HG03135 (cell line): ENCODE measurements around the gene NR6A1.

Experiments
- ATAC-seq: cut with Tn5 transposase; IDR thresholded peaks from one replicate; pipeline ENCODE4 v1.9.1; 2021; ENCODE audit warnings: mild to moderate bottlenecking, moderate library complexity; ENCODE audit not compliant: unreplicated experiment

NR6A1 gene

DNA sequence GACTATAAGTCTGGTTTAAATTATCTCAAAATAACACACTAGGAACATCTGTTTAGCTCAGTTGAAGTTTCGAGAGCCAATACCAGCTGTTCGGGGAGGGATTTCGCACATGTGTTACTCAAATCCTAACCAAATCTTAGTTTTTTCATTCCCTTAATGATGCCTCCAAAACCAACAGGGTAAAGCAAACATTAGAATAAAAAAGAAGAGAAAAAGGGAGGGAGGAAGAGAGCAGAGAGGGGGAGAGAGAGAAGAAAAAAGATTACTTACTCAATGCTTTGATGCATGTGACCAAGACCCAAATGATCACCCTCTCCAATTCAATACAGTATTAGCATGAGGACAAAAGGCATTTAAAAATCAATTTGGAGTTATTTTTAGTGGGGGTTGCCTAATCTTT lies 177.9 kb downstream of the NR6A1 start:
- ATAC-seq, result no peak

DNA sequence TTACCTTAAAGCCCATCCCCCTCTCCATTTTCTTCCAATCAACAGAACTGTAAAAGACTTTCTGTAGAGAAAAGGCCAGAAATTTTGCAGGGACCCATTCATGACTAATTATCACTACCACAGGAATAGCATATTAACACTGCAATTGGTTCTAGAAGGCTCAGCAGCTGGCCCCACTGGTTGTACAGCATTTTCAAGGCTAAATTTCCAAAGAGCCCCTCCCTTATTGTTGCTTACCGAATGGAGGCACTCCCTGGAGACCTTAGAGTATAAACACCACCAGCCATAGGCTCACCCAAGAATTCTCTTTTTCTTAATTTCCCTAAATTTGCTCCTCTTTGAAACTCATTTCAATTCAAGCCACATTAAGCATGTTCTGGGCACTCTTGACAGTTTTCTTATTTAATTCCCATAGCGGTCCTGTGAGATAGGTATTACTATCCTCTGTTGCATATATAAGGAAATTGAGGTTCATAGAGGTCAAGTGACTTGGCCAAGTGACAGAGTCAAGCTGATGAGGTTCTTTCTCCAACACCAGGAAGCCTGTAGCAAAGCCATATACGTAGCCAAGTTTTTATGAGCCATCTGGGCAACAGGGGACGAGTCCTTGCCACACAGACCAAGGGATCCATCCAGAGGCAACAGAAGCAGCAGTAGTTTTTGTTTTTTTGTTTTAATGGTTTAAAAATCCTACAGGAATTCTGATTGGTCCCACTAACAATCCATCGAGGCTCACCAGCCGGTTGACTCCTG lies 180.0 kb downstream of the NR6A1 start:
- ATAC-seq, result no peak

DNA sequence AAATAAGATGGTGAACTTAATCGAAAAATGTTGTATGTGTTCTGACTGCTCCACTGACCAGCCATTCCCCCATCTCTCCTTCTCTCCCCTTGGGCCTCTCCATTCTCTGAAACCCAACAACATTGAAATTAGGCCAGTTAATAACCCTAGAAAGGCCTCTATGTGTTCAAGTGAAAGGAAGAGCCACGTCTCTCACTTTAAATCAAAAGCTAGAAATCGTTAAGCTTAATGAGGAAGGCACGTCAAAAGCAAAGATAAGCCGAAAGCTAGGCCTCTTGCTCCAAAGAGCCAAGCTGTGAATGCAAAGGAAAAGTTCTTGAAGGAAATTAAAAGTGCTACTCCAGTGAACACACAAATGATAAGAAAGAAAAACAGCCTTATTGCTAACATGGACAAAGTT lies 186.5 kb downstream of the NR6A1 start:
- no peak for ATAC-seq

DNA sequence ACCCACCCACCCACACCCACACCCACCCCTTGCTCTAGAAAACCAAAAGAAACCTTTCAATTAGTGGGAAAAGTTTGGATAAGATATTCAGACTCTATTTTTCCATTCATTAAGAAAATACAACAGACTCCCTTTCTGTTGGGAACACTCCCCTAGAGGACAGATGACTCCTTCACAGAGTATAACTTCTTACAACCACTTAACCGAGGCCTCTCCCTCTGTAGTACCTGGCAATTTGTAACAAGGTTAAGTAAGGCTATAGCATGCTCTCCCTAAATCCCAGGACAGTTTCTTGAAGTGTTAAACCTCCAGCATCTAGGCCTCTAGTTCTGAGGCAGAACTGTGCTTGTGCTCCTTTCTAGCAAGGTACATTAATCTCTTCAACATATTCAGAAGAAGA lies 188.0 kb downstream of the NR6A1 start:
- no peak for ATAC-seq

DNA sequence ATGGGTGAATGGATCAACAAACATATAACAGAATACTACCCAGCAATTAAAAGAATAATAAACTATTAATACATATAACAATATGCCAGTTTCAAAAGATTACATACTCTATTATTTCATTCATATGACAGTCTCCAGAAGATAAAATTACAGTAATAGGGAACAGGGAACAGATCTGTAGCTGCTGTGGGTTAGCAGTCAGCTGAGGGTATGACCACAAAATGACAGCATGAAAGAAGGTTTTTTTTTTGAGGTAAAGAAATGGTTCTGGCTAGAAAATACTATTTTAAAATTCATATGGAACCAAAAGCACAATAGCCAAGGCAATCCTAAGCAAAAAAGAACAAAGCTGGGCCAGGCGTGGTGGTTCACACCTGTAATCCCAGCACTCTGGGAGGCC lies 190.9 kb downstream of the NR6A1 start:
- ATAC-seq, result no peak

DNA sequence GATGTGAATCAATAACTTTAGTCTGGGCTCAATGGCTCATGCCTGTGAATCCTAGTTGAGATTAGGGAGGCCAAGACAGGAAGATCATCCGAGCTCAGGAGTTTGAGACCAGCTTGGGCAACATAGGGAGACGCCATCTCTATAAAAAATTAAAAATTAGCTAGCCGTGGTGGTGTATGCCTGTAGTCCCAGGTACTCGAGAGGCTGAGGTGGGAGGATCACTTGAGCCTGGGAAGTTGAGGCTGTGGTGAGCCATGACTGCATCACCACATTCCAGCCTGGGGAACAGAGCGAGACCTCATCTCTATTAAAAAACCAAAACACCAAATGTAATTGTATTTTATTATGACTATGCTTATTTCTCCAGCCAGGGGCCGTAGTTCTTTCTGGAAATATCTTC lies 194.4 kb downstream of the NR6A1 start:
- no peak for ATAC-seq

DNA sequence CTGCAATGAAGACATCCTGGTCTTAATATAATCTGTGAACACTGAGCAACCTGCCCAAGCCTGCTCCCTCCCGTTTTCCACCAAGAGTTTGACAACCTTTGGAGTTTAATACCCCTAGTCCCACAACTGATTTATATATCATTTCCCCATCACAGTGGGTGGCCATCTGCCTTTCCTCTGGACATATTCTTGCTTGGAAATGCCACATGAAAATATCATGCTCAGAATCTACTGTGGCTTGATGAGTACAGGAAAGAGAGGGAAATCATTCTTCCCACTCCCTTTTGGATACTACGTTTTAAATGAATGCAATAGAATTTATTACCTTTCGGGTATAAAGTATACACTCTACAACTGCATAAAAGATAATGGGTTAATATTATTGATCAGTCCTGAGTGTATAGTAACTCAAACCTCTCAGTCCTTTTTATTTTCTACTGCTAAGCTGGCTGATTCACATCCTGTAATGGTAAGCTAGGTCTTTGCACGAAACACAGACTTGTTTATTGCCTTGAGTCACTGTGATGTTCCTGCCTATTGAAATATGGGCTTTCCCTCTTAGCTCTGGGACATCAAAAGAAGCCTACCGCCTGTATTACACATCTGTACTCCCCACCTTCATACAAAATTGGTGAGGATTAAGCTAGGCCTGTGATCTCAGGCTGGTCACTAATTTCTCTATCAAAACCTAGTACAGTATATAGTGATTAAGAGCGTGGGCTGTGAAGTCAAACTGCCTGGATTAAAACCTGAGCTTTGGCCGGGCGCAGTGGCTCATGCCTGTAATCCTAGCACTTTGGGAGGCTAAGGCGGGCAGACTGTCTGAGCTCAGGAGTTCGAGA lies 196.4 kb downstream of the NR6A1 start:
- no peak for ATAC-seq

DNA sequence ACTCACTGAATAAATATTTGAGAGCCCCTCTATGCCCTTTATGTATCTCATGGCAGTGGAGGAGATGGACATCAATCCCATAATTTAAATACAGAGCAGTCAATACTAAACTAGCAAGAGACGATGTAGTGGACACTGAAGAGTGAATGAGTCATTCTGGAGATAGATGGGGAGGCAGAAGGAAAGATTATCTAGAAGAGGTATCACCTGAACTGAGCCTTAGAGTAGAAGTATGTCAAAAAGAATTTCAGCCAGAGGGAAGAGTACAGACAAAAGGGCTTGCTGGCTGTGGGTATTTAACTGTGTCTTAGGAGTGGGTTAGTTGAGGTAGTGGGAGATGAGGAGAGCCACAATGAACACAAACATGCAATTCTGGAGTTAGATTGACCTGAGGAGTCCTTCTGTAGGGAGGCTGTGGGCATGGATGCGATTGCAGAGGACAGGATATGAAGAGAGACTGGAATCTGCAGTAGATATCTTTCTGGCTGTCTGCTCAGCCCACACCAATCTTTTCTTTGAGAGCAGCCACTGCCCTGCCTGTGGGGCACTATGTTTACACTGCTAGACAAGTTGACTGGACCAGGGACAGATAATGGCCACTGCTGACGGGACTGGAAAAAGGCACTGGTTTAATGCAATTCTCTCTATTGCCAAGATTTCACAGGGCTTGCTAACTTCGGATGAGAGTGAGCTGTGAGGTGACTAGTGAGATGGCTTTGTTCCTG lies 200.0 kb downstream of the NR6A1 start:
- no peak for ATAC-seq

DNA sequence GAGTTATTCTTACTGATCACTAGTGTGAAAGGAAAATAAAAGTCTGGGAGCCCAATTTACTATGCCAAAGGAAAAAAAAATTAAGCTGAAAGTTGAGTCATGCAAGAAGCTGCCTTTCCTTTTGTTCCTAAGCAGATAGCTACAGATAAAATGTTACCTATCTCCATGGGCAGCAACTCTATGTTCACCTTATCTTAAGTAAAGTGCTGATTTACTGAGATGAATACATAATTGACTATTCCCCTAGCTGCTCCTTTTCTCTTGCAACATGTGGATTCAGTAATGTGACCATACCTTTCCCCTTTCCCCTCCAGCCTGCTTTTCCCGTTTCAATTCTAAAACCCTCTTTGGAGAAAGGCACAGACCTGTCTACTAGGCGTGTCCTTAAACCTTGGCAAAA lies 201.2 kb downstream of the NR6A1 start:
- no peak for ATAC-seq

DNA sequence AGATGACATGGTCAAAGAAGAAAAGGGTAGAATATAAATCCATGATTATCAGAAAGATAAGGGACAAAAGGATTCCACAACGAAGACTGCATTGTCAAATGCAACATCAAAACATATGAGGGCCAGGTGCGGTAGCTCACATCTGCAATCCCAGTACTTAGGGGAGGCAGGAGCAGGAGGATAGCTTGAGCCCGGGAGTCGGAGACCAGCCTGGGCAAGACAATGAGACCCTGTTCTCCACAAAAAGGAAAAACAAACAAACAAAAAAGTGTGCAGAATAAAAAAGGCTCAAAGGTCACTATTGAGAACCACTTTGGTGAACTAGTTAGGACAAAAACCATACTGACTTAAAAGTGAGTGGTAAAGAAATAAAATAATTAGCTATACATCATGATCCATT lies 203.7 kb downstream of the NR6A1 start:
- no peak for ATAC-seq

DNA sequence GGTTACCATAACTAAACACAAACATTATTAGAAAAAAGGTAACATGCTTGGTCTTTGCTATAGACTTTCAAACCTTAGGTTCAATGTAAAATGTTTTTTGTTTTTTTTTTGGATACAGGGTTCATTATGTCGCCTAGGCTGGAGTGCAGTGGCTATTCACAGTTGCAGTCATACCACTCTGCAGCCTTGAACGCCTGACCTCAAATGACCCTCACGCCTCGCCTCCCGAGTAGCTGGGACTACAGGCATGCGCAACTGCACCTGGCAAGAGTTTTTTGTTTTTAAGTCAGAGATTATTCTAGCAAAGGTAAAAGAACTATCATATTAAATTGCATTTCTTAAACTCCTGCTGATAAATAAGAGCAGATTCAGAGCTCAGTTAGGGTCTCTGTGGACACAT lies 208.8 kb downstream of the NR6A1 start:
- no peak for ATAC-seq

DNA sequence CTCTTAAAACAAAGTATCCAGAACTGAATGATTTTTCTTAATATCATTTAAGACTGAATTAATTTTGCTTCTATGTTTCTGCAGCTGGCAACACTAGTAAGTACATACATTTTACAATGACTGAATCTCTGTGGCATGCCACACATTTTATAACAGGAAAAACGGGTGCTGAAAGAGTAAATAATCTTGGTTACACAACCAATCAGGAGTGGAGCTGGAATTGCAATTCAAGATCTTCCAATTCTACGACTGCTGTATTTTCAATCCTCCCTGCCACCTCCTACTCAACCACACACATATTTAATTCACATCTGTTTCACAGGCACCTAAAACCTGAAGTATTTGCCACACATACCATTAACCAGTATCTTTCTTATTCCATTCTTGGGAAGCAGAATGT lies 211.2 kb downstream of the NR6A1 start:
- no peak for ATAC-seq

DNA sequence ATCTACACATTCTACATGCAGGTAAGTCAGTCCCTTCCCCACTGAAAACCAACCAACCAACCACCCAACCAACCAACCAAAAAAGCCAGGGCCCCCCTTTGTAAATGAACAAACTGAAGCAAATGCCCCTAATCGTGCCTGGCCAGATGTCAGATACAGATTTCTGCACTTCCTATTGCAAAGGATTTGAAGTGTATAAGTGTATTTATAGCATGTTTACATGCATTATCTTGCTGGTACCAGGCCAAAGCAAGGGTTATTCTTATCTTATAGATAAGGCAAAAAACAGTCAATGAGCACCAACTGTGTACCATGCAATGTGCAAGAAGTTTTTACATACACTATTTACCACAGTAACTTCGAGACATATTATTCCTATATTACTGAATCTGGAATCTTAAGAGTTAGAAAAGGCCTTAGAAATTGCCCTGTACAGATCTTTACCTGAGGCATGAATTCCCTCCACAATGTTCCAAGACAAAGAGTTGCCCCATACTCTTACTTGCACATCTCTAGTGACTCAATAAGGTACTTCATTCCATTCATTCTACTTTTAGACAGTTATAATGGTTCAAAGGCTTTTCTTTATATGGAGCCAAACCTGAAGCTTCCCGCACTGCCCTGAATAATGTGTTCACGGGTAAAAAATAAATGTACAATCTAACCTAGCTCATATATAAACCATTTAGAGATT lies 212.2 kb downstream of the NR6A1 start:
- no peak for ATAC-seq

DNA sequence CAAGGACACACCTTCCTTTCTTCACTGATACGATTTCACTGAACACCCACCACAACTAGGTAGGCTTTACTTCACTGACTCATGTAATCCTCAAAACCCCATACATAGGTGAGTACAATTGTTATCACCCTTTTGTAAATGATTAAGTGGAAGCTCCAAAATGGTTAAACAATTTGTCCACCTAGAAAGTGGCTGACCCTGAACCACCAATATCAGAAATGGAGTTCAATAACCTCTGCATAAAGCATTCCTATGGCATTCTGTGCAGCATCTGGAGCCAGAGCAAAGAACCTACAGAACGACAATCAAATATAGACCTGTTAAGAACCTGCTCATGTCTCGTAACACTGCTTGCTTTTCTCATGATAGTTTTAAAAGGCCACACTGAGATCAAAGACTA lies 213.2 kb downstream of the NR6A1 start:
- ATAC-seq, result no peak

DNA sequence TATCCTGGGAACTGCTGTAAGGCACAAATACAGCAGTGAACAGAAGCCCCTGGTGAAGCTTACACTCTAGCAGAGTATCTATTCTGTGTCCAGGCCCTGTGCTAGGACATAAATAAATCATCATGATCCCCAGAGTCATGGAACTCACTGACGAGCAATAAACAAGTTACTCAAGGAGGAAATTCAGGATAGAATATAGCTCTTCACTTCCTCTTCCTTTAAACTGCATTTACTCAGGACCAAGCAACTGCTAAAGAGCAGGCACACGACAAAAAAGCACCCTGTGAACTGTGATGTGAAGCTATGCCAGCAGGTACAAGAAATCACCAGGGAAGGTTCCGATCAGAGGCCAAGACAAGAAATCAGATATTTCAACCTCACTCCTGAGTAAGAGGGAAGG lies 216.1 kb downstream of the NR6A1 start:
- no peak for ATAC-seq

DNA sequence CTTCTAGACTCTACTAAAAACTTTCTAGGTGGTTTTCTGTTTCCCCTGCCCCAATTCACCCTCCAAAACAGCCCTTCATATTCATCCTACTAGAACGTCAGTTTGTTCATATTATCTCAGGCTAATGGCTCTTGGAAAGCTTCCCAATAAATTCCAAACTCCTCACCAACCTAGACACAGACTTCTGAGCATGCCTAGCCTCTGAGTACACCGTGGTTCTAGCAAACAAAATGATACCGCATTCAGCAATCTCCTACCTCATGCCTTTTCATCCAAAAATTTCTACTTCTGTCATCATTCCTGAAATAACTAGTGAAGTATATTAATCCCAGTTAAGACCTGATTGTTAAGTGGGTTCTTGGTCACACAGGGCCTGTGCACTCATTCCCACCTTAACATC lies 217.4 kb downstream of the NR6A1 start:
- ATAC-seq, result no peak

DNA sequence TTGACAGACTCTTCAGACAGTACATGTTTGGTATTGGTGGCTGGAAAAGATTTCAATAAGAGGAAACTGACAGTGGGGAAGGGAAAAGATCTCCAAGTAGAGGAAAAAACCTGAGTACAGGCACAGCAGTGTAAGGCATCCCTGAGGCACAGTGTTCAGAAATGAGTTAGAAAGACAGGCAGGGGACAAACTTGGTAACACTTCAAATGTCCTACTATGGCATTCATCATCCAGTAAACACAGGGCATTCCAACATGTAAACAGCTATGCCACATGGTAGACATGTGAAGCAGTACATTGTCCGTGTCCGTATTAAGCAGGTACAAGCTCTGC lies 218.9 kb downstream of the NR6A1 start:
- no peak for ATAC-seq

DNA sequence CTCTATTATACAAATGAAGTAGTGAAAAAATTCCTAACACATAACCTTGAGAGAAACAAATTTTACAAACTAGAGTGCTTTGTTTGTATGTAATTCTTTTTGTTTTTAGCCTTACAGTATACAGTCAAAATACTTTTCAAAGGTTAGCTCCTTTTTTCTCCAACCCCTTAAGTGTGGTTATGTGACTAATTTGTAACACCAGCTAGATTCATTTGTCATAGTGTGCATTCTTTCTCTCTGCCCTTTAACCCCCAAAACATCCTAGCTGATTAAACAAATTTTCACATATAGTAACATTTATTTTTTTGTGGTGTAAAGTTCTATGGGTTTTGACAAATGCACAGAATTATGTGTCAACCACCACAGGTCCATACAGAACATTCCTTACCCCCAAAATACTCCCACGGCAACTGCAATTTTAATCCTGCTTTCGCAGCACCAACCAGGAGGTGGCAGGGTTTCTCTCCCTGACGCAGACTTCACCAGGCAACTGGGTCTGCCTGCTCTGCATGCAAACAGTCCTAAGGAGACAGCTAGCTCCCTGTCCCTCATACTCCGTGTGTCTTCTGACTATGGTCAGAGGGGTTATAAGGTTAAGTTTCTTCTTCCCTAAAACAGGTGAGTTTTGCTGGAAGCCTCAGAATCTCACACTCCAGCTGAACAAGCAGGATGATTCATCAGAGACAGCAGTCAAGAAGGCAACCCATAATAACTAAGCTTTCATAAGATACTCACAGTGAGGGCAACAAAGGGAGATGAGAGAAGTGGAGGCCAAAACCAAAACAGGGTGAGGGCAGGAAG lies 219.4 kb downstream of the NR6A1 start:
- no peak for ATAC-seq

DNA sequence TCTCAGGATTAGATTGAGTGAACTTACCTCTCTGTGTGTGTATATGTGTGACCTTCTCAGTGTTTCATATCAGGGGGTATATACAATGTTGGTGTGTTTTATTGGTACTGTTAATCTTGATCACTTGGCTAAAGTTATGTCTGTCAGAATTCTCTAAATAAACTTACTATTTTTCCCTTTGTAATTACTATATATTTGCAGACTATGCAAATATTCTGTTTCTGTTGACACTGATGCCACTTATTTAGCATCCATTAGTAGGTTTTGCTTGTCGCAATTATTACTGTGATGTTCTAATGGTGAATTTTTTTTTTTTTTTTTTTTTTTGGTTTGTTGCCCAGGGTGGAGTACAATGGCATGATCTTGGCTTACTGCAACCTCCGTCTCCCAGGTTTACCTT lies 221.0 kb downstream of the NR6A1 start:
- no peak for ATAC-seq

DNA sequence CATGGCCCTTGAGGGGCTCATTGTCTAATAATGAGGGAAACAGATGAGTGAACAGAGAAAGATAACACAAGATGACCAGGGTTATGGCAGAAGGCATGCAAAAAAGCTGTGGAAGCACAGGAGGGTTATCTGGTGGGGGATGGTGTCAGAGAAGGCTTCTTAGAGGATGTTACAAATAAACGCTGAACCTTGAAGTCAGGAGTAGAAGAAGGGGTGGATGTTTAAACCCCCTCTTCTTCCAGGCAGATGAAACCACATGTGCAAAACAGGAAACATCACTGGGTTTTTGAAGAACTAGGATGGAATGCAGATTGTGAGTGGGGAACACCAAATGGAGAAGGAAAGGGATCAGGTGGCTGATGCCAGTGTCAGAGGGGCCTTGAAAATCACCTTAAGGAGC lies 222.1 kb downstream of the NR6A1 start:
- ATAC-seq, result no peak

DNA sequence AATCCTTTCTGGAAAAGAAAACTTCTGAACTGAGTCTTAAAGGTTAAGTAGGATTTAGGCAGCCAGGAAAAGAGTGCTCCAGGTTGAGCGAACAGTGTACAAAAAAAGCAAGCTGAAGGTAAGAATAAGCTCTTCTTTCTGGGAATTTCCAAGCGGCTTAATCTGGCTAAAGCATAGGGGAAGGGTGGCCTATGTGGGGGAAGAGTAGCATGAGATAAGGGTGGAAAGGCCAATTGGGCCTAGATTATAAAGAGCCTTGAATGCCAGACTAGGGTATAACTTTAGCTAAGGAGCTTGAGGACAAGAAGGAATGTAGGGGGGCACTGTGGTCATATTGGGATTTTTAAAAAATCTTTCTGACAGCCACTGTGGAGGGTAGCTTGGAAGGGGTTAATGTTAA lies 226.6 kb downstream of the NR6A1 start:
- no peak for ATAC-seq
